HepG2 (cell line): ENCODE data around the gene TMUB1. TPM values are rescaled to one million over a fixed set of nuclear protein-coding genes. Genes with fewer than 3 reads are reported as not detected.
A peak's percentile ranks its signal among the peaks of the same experiment; 100 is the strongest.

Experiments
- ATF6 ChIP-seq: sonication (generic); formaldehyde crosslinking; conservative IDR thresholded peaks from 2 replicates; pipeline ENCODE4 v1.4.0; 2020; ENCODE audit warnings: missing genetic modification reagents
- BORCS8-MEF2B ChIP-seq: sonication (generic); formaldehyde crosslinking; IDR thresholded peaks from 2 replicates; pipeline ENCODE4 v1.8.0; 2022; ENCODE audit warnings: mild to moderate bottlenecking, missing genetic modification reagents
- E2F2 ChIP-seq: sonication (generic); formaldehyde crosslinking; IDR thresholded peaks from 2 replicates; pipeline ENCODE4 v1.4.0; 2020; ENCODE audit warnings: missing genetic modification reagents, borderline replicate concordance
- EED ChIP-seq: sonication (generic); formaldehyde crosslinking; IDR thresholded peaks from 2 replicates; pipeline ENCODE4 v1.5.0; 2020; ENCODE audit warnings: mild to moderate bottlenecking, missing genetic modification reagents
- FOSL1 ChIP-seq: sonication (generic); formaldehyde crosslinking; IDR thresholded peaks from 2 replicates; pipeline ENCODE4 v1.9.0; 2021; ENCODE audit warnings: missing genetic modification reagents, borderline replicate concordance
- FOSL2 ChIP-seq: sonication (generic); formaldehyde crosslinking; IDR thresholded peaks from 2 replicates; pipeline ENCODE4 v1.4.0; 2020; ENCODE audit warnings: missing genetic modification reagents
- FOXP1 ChIP-seq, 2 experiments: fragments of 450-650 bp in 1 of 2; IDR thresholded peaks; 2 replicates each; pipeline ENCODE4 v1.6.1; 2017 to 2018; ENCODE audit warnings: antibody characterized with exemption in 1 of 2
- GRHL1 ChIP-seq: sonication (generic); formaldehyde crosslinking; conservative IDR thresholded peaks from 2 replicates; pipeline ENCODE4 v1.8.0; 2022; ENCODE audit warnings: missing genetic modification reagents
- HOXA9 ChIP-seq: sonication (generic); formaldehyde crosslinking; IDR thresholded peaks from 2 replicates; pipeline ENCODE4 v1.8.1; 2022; ENCODE audit warnings: missing genetic modification reagents, mild to moderate bottlenecking, moderate library complexity, borderline replicate concordance
- KLF15 ChIP-seq: sonication (generic); formaldehyde crosslinking; IDR thresholded peaks from 2 replicates; pipeline ENCODE4 v1.8.1; 2023; ENCODE audit warnings: borderline replicate concordance, mild to moderate bottlenecking, inconsistent platforms, missing genetic modification reagents, mixed read lengths
- LCORL ChIP-seq, 2 experiments: fragments of 450-650 bp in 1 of 2; sonication (generic) in 1 of 2; formaldehyde crosslinking in 1 of 2; IDR thresholded peaks; 2 replicates each; pipeline versions ENCODE4 v1.5.0 to v1.6.1; 2017 to 2020; ENCODE audit warnings: antibody characterized with exemption in 1 of 2, missing genetic modification reagents in 1 of 2
- MTERF4 ChIP-seq: sonication (generic); formaldehyde crosslinking; IDR thresholded peaks from 2 replicates; pipeline ENCODE4 v1.8.0; 2023; ENCODE audit warnings: mild to moderate bottlenecking, missing genetic modification reagents
- PAX8 ChIP-seq: sonication (generic); formaldehyde crosslinking; IDR thresholded peaks from 2 replicates; pipeline ENCODE4 v1.8.0; 2022; ENCODE audit warnings: mild to moderate bottlenecking, missing genetic modification reagents, borderline replicate concordance
- RFX5 ChIP-seq: IDR thresholded peaks from 2 replicates; pipeline ENCODE4 v1.6.1; 2011; ENCODE audit warnings: low read depth, low read length, improper control_type of control experiment
- SOX13 ChIP-seq, 3 experiments: fragments of 450-650 bp in 1 of 3; sonication (generic) in 1 of 3; formaldehyde crosslinking in 1 of 3; IDR thresholded peaks in 2 of 3; conservative IDR thresholded peaks in 1 of 3; 2 replicates each; pipeline versions ENCODE4 v1.5.0 to v1.6.1; 2016 to 2020; ENCODE audit warnings: antibody characterized with exemption in 1 of 3, mild to moderate bottlenecking in 1 of 3, missing compliant biosample characterization in 1 of 3, missing genetic modification reagents in 1 of 3, moderate library complexity in 1 of 3
- ZNF12 ChIP-seq: sonication (generic); formaldehyde crosslinking; IDR thresholded peaks from 2 replicates; pipeline ENCODE4 v1.5.0; 2020; ENCODE audit warnings: missing genetic modification reagents
- ZNF253 ChIP-seq: sonication (generic); formaldehyde crosslinking; IDR thresholded peaks from 2 replicates; pipeline ENCODE4 v1.8.0; 2022; ENCODE audit warnings: mild to moderate bottlenecking, missing genetic modification reagents, borderline replicate concordance
- ZNF260 ChIP-seq: sonication (generic); formaldehyde crosslinking; IDR thresholded peaks from 2 replicates; pipeline ENCODE4 v1.4.0; 2020; ENCODE audit warnings: missing genetic modification reagents, low read depth, mild to moderate bottlenecking, borderline replicate concordance
- ZNF275 ChIP-seq: sonication (generic); formaldehyde crosslinking; IDR thresholded peaks from 2 replicates; pipeline ENCODE4 v1.8.0; 2022; ENCODE audit warnings: missing genetic modification reagents, mild to moderate bottlenecking, inconsistent platforms, borderline replicate concordance
- ZNF446 ChIP-seq: sonication (generic); formaldehyde crosslinking; IDR thresholded peaks from 2 replicates; pipeline ENCODE4 v1.5.0; 2020; ENCODE audit warnings: mild to moderate bottlenecking, missing genetic modification reagents
- ZSCAN22 ChIP-seq: sonication (generic); formaldehyde crosslinking; IDR thresholded peaks from 2 replicates; pipeline ENCODE4 v1.4.0; 2020; ENCODE audit warnings: mild to moderate bottlenecking, missing genetic modification reagents
- polyA plus RNA-seq, 8 experiments: library from polyadenylated mRNA; depleted of rRNA in 3 of 8; stranded (reverse) in 7 of 8; unstranded in 1 of 8; fragments of >200 nt; fragmentation: Illumina TruSeq in 4 of 8; extraction: Trizol in 4 of 8; gene quantifications; 2 replicates each; pipeline versions ENCODE4 v1.2.1 to v1.2.3, GENCODE V29; 2011 to 2016; ENCODE audit warnings: low read depth in 4 of 8, missing spikeins in 1 of 8, mixed read lengths in 1 of 8; ENCODE audit not compliant: insufficient read depth in 1 of 8
- total RNA-seq, 5 experiments: library from RNA; depleted of rRNA; stranded (reverse); fragments of >200 nt; fragmentation: Illumina TruSeq; extraction: Trizol; gene quantifications; 2 replicates each; pipeline ENCODE4 v1.2.3, GENCODE V29; 2016; ENCODE audit warnings: low read depth in 1 of 5

TMUB1 gene
- total and polyA plus RNA-seq, 2 of the 13 experiments (the other 11 are each of a cell fraction or from before 2014, with no cell fraction given) = 44.8 to 51.6 TPM

GRCh38 chr7:151062399-151063211 lies 20.7 kb downstream of the TMUB1 start (continued):
- TF ChIP-seq MTERF4 = no peak
- no peak for TF ChIP-seq KLF15 (CRISPR knock-in tag)
- TF ChIP-seq ZNF253 (CRISPR knock-in tag) = no peak
- TF ChIP-seq PAX8 (CRISPR knock-in tag) = 0 out of 2 replicates have a peak, but pooled peaks have one; percentile 23
- no peak for TF ChIP-seq FOXP1 (IDR thresholded peaks at IDR 0.05)
- TF ChIP-seq FOXP1 (CRISPR knock-in tag; IDR thresholded peaks at IDR 0.05) = no peak
- no peak for TF ChIP-seq ATF6 (CRISPR knock-in tag)
- no peak for TF ChIP-seq ZNF260 (CRISPR knock-in tag)
- TF ChIP-seq LCORL (IDR thresholded peaks at IDR 0.05) = no peak
- TF ChIP-seq LCORL (CRISPR knock-in tag; IDR thresholded peaks at IDR 0.05) = peak; percentile 62
- TF ChIP-seq SOX13 (IDR thresholded peaks at IDR 0.05) = no peak
- TF ChIP-seq SOX13 (CRISPR knock-in tag; conservative IDR thresholded peaks at IDR 0.05 in 1 of 2, IDR thresholded peaks at IDR 0.05 in 1 of 2) = no peak; a peak in 1 of 4 replicates
- TF ChIP-seq HOXA9 (CRISPR knock-in tag) = no peak
- TF ChIP-seq ZSCAN22 (CRISPR knock-in tag) = no peak
- TF ChIP-seq RFX5 = no peak
- TF ChIP-seq ZNF446 (CRISPR knock-in tag) = 0 out of 2 replicates have a peak, but pooled peaks have one; percentile 47
- TF ChIP-seq ZNF275 (CRISPR knock-in tag) = no peak
- TF ChIP-seq GRHL1 (CRISPR knock-in tag) = no peak
- no peak for TF ChIP-seq EED (CRISPR knock-in tag)
- TF ChIP-seq E2F2 (CRISPR knock-in tag) = no peak
- no peak for TF ChIP-seq BORCS8-MEF2B (CRISPR knock-in tag)
- no peak for TF ChIP-seq ZNF12 (CRISPR knock-in tag)
- TF ChIP-seq FOSL1 (CRISPR knock-in tag) = no peak
- peak; percentile 30; the same call in 1 of the 2 replicates for TF ChIP-seq FOSL2
